Activated effector memory CD4-positive, alpha-beta T cell treated with Interleukin-2 at 50 U/mL for 16 hours (primary cell): Measurements from ENCODE around the gene MOV10L1.
"Not testable (repeated sequence)": the region's sequence is repeated elsewhere in the genome, so short reads cannot be mapped to it uniquely, and the experiment has no call there.

Experiments used
- DNase-seq: peaks from one replicate; pipeline ENCODE4 v3.0.0-alpha.2; 2020

The MOV10L1 gene

GRCh38 chr22:50111056-50111455 is 21.2 kb downstream of the MOV10L1 start:
- no peak for DNase-seq

GRCh38 chr22:50112151-50113118 is 22.6 kb downstream of the MOV10L1 start:
- no peak for DNase-seq

- no peak for DNase-seq
Observed at GRCh38 chr22:50114221-50115021, 24.6 kb downstream of the MOV10L1 start.

- DNase-seq, result no peak
Observed at GRCh38 chr22:50115693-50116092, 25.9 kb downstream of the MOV10L1 start.

GRCh38 chr22:50117168-50117762 is 27.5 kb downstream of the MOV10L1 start:
- no peak for DNase-seq

- no peak for DNase-seq
Observed at GRCh38 chr22:50118129-50118528, 28.3 kb downstream of the MOV10L1 start.

- no peak for DNase-seq
Observed at GRCh38 chr22:50118557-50119168, 28.9 kb downstream of the MOV10L1 start.

GRCh38 chr22:50119169-50119767 is 29.5 kb downstream of the MOV10L1 start:
- no peak for DNase-seq

GRCh38 chr22:50119768-50120251 is 30.0 kb downstream of the MOV10L1 start:
- DNase-seq, result no peak

GRCh38 chr22:50121202-50121740 is 31.5 kb downstream of the MOV10L1 start:
- no peak for DNase-seq

GRCh38 chr22:50123119-50123518 is 33.3 kb downstream of the MOV10L1 start:
- no peak for DNase-seq

GRCh38 chr22:50125029-50125428 is 35.2 kb downstream of the MOV10L1 start:
- no peak for DNase-seq

GRCh38 chr22:50129121-50129736 is 39.4 kb downstream of the MOV10L1 start:
- no peak for DNase-seq

GRCh38 chr22:50131894-50132293 is 42.1 kb downstream of the MOV10L1 start:
- DNase-seq, result no peak

GRCh38 chr22:50134481-50134880 is 44.7 kb downstream of the MOV10L1 start:
- no peak for DNase-seq

- DNase-seq, result no peak
Observed at GRCh38 chr22:50136581-50137015, 46.8 kb downstream of the MOV10L1 start.

GRCh38 chr22:50137277-50137676 is 47.5 kb downstream of the MOV10L1 start:
- not testable (repeated sequence) for DNase-seq

- no peak for DNase-seq
Observed at GRCh38 chr22:50138041-50138440, 48.2 kb downstream of the MOV10L1 start.

GRCh38 chr22:50138988-50139387 is 49.2 kb downstream of the MOV10L1 start:
- DNase-seq, result no peak

- DNase-seq, result no peak
Observed at GRCh38 chr22:50139843-50140415, 50.1 kb downstream of the MOV10L1 start.

GRCh38 chr22:50140615-50141014 is 50.8 kb downstream of the MOV10L1 start:
- no peak for DNase-seq
